SK-N-DZ (cell line): Measurements from ENCODE around the gene ANAPC5. TPM values are rescaled to one million over a fixed set of nuclear protein-coding genes. Genes with fewer than 3 reads are reported as not detected.
"Not testable (repeated sequence)": the region's sequence is repeated elsewhere in the genome, so short reads cannot be mapped to it uniquely, and the experiment has no call there.

Source experiments
- DNase-seq: peaks from one replicate; pipeline ENCODE4 v3.0.0-alpha.2; 2015; ENCODE audit warnings: low spot score
- polyA plus RNA-seq, 2 experiments: library from polyadenylated mRNA; depleted of rRNA; stranded (reverse); fragments of >200 nt; gene quantifications; 2 replicates each; pipeline ENCODE4 v1.2.3, GENCODE V29; 2014

ANAPC5 gene
- 272 and 289 TPM in 2 replicates for polyA plus RNA-seq (2014; cell fraction: cytosol; rRNA removed)
- 477 and 595 TPM in 2 replicates for polyA plus RNA-seq (2014; cell fraction: nucleus; rRNA removed)

- DNase-seq = peak; percentile 100
These were observed at the start of gene ANAPC5 for GRCh38 chr12:121351820-121352681. Gene ANAPC5 (minus strand): TSS chr12:121352411. CDS start chr12:121352340, 71 bp downstream.

GRCh38 chr12:121400332-121401139 lies 48.3 kb upstream of the ANAPC5 start:
- peak; percentile 46 for DNase-seq

- peak; percentile 100 for DNase-seq
These were observed 47.5 kb upstream of the ANAPC5 start, which contains the start of gene RNF34 for GRCh38 chr12:121399391-121400331. Gene RNF34 (plus strand): TSS chr12:121400118. CDS start chr12:121400213, 95 bp downstream.

- no peak for DNase-seq
These were observed 46.1 kb upstream of the ANAPC5 start for GRCh38 chr12:121398355-121398754.

- no peak for DNase-seq
These were observed 45.3 kb upstream of the ANAPC5 start for GRCh38 chr12:121397521-121397920.

- no peak for DNase-seq
These were observed 40.1 kb upstream of the ANAPC5 start for GRCh38 chr12:121392325-121392716.

GRCh38 chr12:121391619-121392324 lies 39.6 kb upstream of the ANAPC5 start:
- peak; percentile 99 for DNase-seq

- DNase-seq = no peak
These were observed 38.6 kb upstream of the ANAPC5 start for GRCh38 chr12:121390856-121391255.

GRCh38 chr12:121388421-121388981 lies 36.3 kb upstream of the ANAPC5 start:
- DNase-seq = no peak

GRCh38 chr12:121384891-121385290 lies 32.7 kb upstream of the ANAPC5 start:
- DNase-seq = not testable (repeated sequence)

- no peak for DNase-seq
These were observed 31.4 kb upstream of the ANAPC5 start for GRCh38 chr12:121383601-121384021.

GRCh38 chr12:121379945-121380344 lies 27.7 kb upstream of the ANAPC5 start:
- no peak for DNase-seq

GRCh38 chr12:121378736-121379135 lies 26.5 kb upstream of the ANAPC5 start:
- no peak for DNase-seq

- DNase-seq = no peak
These were observed 24.8 kb upstream of the ANAPC5 start for GRCh38 chr12:121376754-121377697.

GRCh38 chr12:121374945-121375584 lies 22.9 kb upstream of the ANAPC5 start:
- not testable (repeated sequence) for DNase-seq

- not testable (repeated sequence) for DNase-seq
These were observed 22.1 kb upstream of the ANAPC5 start for GRCh38 chr12:121374336-121374735.

GRCh38 chr12:121373755-121374154 lies 21.5 kb upstream of the ANAPC5 start:
- no peak for DNase-seq

GRCh38 chr12:121371404-121371803 lies 19.2 kb upstream of the ANAPC5 start:
- no peak for DNase-seq
